ENCODE data around the gene TOPBP1.

The TOPBP1 gene

GRCh38 chr3:133591271-133591742 is 70.4 kb downstream of the TOPBP1 start:
- no peak overlapping the region; the same call in 1 of the 2 replicates for H3K27ac ChIP-seq
- no peak overlapping the region for H2AFZ ChIP-seq (ENCODE audit: low read depth)
- TF ChIP-seq CTCF (conservative IDR thresholded peaks at IDR 0.05; ENCODE audit: low read depth, low read length), result no peak
- no peak overlapping the region for H3K9ac ChIP-seq
- no peak overlapping the region for H3K4me2 ChIP-seq
- peaks cover 18% of the 10 kb centered on the region; the same call in 1 of the 2 replicates for H3K79me2 ChIP-seq (ENCODE audit: insufficient read depth, low read depth)
- no peak overlapping the region for H3K4me3 ChIP-seq (IDR thresholded peaks at IDR 0.05; ENCODE audit: insufficient read depth, low read depth, low read length)
- peaks cover 74% of the 10 kb centered on the region for H3K4me1 ChIP-seq (ENCODE audit: low read depth, poor library complexity, severe bottlenecking)
- peaks cover 40% of the 10 kb centered on the region for H4K20me1 ChIP-seq (ENCODE audit: insufficient read depth)
- peaks cover 29% of the 10 kb centered on the region; the same call in 1 of the 2 replicates for H3K36me3 ChIP-seq (ENCODE audit: insufficient read depth)
- H3K27me3 ChIP-seq (ENCODE audit: insufficient read depth, low read depth), result no peaks in the 10 kb centered on the region

GRCh38 chr3:133589503-133589902 is 72.2 kb downstream of the TOPBP1 start:
- no peaks in the 10 kb centered on the region for H3K27me3 ChIP-seq (ENCODE audit: insufficient read depth, low read depth)
- peaks cover 92% of the 10 kb centered on the region for H3K4me1 ChIP-seq (ENCODE audit: low read depth, poor library complexity, severe bottlenecking)
- no peak for TF ChIP-seq CTCF (conservative IDR thresholded peaks at IDR 0.05; ENCODE audit: low read depth, low read length)
- H3K9ac ChIP-seq, result no peak overlapping the region
- H3K4me3 ChIP-seq (IDR thresholded peaks at IDR 0.05; ENCODE audit: insufficient read depth, low read depth, low read length), result no peak overlapping the region
- H3K4me2 ChIP-seq, result no peak overlapping the region
- peaks cover 56% of the 10 kb centered on the region for H4K20me1 ChIP-seq (ENCODE audit: insufficient read depth)
- peaks cover 36% of the 10 kb centered on the region for H3K79me2 ChIP-seq (ENCODE audit: insufficient read depth, low read depth)
- no peak overlapping the region for H3K27ac ChIP-seq
- H3K36me3 ChIP-seq (ENCODE audit: insufficient read depth), result peaks cover 37% of the 10 kb centered on the region; the same call in 1 of the 2 replicates
- no peak overlapping the region for H2AFZ ChIP-seq (ENCODE audit: low read depth)

- Histone ChIP-seq H3K79me2 (ENCODE audit: insufficient read depth, low read depth) (peaks cover 42% of the 10 kb centered on the region), H3K27me3 (ENCODE audit: insufficient read depth, low read depth) (no peaks in the 10 kb centered on the region), H4K20me1 (ENCODE audit: insufficient read depth) (peaks cover 62% of the 10 kb centered on the region), H3K9ac (no peak overlapping the region), H2AFZ (ENCODE audit: low read depth) (no peak overlapping the region), H3K27ac (no peak overlapping the region), H3K4me2 (0 out of 2 replicates have a peak overlapping the region, but pooled peaks have one; percentile 4), H3K4me1 (ENCODE audit: low read depth, poor library complexity, severe bottlenecking) (peaks cover 98% of the 10 kb centered on the region), H3K36me3 (ENCODE audit: insufficient read depth) (peaks cover 43% of the 10 kb centered on the region), H3K4me3 (IDR thresholded peaks at IDR 0.05; ENCODE audit: insufficient read depth, low read depth, low read length) (no peak overlapping the region)
- no peak for TF ChIP-seq CTCF (conservative IDR thresholded peaks at IDR 0.05; ENCODE audit: low read depth, low read length)
Observed at GRCh38 chr3:133588784-133589465, 72.8 kb downstream of the TOPBP1 start.

GRCh38 chr3:133588035-133588434 is 73.7 kb downstream of the TOPBP1 start:
- Histone ChIP-seq H2AFZ (ENCODE audit: low read depth) (no peak overlapping the region), H3K4me3 (IDR thresholded peaks at IDR 0.05; ENCODE audit: insufficient read depth, low read depth, low read length) (no peak overlapping the region), H4K20me1 (ENCODE audit: insufficient read depth) (peaks cover 71% of the 10 kb centered on the region), H3K9ac (no peak overlapping the region), H3K36me3 (ENCODE audit: insufficient read depth) (peaks cover 49% of the 10 kb centered on the region), H3K27ac (no peak overlapping the region), H3K79me2 (ENCODE audit: insufficient read depth, low read depth) (peaks cover 51% of the 10 kb centered on the region), H3K4me1 (ENCODE audit: low read depth, poor library complexity, severe bottlenecking) (peaks cover 99% of the 10 kb centered on the region), H3K27me3 (ENCODE audit: insufficient read depth, low read depth) (no peaks in the 10 kb centered on the region), H3K4me2 (0 out of 2 replicates have a peak overlapping the region, but pooled peaks have one; percentile 4)
- TF ChIP-seq CTCF (conservative IDR thresholded peaks at IDR 0.05; ENCODE audit: low read depth, low read length), result no peak
